GM20431 (cell line): ENCODE measurements around the gene PSTPIP1.

ENCODE experiments used
- in situ Hi-C: fragments of 300-500 bp; cut with MseI, MboI; formaldehyde crosslinking; loops from one replicate; pipeline ENCODE4 v1.15.0; 2020; ENCODE audit warnings: low sequenced_read_pairs; ENCODE audit not compliant: unreplicated experiment

The PSTPIP1 gene

DNA sequence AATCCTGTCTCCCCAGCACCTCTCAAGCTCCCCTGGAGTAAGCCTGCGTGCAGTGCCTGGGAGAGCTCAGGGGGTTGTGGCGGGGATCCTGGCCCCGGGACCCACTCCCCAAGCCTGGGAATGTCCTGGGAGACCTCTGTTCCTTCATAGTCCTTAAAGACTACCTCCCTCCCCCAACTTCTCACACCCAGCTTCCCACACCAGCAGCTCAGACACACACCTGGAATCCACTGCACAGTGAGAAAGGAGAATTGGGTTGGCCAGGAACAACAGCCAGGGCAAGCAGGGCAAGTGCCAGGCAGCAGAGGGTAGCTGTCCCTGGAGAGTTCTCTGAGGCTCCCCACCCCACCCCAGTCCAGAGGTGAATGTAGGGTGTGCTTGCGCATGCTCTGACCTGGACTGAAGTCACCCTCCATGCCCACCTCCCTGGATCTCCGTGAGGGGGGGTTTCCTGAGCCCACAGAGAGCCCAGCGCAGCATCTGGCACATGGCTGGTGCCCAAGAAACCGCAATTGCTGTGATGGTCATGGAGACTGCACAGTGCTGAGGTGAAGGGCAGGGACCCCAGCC, 22.2 kb downstream of the PSTPIP1 start:
- in situ Hi-C loops = no loop called here

DNA sequence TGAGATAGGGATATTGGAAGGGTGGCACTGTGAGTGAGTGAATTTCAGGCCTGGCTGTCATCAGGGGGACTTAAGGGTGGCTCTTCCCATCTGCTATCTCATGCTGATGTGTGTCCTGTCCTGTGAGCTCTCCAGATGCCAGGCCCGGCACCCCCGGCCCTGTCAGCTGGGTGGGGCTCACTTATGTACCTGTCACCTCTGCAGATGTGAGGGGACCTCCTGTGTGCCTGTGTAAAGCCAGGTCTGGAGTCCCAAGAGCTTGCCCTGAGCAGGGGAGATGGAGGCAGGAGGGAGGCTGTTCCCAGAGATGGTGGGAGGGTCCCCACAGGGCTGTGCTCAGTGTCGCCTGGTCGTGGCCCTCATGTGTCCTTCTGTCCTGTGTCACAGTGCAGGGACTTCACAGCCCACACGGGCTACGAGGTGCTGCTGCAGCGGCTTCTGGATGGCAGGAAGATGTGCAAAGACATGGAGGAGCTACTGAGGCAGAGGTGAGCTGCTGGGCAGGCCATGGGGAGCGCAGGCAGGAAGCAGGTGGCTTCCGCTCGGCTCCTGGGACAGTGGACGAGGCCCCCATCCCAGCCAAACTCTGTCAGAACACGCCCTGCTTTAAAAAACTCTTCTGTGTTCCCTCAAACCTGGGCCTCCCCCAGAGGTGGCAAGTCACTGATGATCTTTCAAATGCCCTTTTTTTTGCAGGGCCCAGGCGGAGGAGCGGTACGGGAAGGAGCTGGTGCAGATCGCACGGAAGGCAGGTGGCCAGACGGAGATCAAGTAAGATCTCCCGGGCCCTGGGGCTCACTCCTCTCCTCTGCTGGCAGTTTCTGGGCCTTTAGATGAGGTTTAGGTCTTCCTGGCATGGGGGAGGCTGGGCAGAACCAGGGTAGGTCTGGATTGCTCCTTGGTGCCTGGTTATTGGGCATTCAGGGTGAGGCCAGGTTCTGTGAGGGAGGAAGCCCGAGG, 23.1 kb downstream of the PSTPIP1 start:
- in situ Hi-C loops = no loop called here

DNA sequence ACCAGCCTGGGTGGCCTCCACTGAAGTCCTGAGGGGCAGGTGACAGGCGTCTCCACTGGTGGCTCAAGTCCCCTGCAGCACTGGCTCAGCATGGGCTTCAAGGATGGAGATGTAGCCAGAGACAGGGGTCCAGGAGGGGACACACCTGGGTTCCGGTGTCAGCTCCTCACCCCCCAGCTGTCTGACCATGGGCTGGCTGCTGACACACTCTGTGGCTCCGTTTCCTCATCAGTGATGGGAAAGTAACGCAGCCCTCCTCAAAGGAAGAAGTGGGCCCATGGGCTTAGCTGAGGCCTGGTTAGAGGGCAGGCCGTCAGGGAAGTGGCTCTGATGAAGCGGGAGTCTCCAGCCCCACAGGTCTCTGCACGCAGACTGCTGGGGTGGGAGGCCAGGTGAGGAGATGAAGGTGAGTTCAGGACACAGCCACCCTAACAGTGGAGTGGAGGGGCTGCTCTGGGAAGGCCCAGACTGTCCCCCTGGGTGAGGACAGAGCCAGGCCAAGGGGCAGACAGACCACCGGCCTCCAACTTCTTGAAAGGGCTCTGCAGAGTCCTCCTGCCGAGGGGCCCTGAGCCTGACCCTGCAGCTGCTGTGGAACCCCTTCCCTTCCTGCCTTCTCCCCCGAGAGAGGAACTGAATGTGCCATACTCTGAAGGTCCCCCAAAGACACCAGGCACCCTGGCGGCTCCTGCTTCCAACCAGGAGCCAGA, 24.0 kb downstream of the PSTPIP1 start:
- in situ Hi-C loops = no loop called here

DNA sequence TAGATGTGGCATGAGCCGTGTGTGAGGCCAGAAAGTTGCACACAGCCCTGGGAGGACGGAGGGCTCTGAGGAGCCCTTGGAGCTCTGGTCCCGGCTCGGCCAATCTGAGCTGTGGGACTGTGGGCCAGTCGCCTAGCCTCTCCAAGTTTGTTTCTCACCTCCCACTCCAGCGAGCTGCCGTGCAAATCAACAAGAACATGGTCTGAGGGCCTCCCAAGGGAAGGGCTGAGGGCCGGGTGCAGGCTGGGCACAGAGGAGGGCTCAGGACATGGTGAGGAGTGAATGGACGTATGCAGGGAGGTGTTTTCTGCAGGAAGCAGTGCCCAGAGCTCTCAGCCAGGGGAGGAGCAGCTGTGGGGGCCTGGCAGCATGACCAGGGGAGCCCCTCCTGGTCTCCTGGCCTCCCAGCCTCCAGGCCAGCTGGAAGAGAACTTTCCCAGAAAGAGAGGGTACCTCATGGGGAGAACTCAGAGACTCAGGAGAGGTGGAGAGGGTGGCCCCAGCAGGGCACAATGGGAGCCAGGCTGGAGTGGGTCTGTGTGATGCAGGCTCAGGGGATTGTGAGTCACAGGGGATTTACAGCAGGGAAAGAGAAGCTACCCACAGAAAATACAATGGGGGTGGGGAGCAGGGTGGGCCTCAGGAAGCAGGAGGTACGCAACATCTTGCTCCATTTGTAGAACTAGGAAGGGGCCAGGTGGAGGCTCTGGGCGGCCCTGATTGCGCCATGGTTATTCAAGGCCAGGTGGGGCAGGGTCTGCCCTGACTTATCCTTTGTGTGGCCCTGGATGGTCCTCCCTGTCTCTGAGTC, 24.8 kb downstream of the PSTPIP1 start:
- in situ Hi-C loops = no loop called here

DNA sequence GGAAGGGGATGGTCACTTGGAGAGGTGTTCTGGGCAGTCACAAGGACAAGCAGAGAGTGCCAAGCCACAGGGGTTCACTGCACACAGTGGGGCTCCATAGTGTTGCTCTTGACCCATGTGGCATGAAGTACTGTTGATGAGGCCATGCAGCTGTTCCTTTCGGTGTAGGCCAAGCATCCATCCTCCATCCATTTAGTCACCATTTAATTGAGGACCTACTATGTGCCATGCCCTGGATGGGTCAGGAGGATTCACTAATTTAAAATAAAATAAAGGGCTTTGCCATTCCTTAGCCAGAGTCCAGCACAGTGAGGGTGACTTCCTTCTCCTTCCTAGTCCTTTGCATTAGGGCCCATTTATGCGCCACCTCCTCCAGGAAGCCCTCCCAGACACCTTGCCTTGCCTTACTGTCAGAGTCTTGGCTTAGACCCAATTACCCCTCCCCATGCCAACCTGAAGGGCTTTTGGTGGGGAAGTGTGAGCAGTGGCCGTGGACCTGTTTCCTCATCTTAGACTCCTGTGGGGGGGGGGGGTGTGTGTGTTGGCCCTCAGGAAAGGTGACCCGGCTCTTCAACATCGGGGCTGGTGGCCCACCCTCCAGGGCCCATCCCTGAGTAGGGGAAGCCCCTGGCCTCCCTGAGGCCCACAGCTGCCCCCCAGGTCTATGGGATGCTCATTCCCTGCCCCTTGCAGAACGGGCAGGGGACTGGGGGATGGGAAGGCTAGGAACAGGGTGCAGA, 25.6 kb downstream of the PSTPIP1 start:
- in situ Hi-C loops = no loop called here

DNA sequence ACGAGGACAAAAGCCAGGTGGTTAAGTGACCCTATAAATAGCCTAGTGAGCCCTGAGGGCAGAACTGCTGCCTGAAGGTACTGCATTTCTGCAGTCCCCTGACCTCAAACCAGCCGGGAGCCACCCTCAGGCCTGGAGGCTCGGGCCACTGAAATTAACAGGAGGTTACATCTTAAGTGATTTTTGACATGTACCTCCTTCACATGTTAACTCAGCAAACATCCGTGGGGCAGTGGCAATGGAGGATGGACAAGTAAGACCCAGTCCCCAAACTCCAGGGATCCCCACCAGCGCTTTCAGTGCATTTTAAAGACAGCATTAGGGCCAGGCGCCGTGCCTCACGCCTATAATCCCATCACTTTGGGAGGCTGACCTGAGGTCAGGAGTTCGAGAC, 26.2 kb downstream of the PSTPIP1 start:
- in situ Hi-C loops = no loop called here

DNA sequence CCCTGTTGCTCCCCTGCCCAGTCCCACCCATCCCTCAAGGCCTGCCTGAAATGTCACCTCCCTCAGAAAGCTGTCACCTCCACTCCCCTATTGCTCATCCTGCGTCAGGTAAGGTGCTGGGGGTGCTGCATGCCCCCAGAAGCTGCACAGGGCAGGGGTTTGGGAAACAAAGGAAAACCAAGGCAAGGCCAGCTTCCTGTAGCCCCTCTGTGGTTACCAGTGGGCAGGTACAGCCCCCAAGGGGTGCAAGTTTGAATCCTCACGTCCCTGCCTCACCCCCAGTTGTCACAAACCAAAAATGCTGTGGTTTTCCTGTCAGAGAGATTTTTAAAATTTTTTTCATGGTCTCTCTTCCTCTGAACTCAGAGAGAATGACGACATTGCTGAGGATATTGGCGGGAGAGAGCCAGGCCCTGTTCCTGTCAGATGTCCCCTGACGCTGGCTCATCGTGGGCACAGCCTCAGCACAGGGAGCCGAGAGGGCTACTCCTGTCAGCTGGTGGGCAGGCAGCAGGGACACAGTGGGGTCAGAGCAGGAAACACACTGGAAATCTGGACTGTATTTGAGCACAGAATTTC, 27.0 kb downstream of the PSTPIP1 start:
- in situ Hi-C loops = no loop called here

DNA sequence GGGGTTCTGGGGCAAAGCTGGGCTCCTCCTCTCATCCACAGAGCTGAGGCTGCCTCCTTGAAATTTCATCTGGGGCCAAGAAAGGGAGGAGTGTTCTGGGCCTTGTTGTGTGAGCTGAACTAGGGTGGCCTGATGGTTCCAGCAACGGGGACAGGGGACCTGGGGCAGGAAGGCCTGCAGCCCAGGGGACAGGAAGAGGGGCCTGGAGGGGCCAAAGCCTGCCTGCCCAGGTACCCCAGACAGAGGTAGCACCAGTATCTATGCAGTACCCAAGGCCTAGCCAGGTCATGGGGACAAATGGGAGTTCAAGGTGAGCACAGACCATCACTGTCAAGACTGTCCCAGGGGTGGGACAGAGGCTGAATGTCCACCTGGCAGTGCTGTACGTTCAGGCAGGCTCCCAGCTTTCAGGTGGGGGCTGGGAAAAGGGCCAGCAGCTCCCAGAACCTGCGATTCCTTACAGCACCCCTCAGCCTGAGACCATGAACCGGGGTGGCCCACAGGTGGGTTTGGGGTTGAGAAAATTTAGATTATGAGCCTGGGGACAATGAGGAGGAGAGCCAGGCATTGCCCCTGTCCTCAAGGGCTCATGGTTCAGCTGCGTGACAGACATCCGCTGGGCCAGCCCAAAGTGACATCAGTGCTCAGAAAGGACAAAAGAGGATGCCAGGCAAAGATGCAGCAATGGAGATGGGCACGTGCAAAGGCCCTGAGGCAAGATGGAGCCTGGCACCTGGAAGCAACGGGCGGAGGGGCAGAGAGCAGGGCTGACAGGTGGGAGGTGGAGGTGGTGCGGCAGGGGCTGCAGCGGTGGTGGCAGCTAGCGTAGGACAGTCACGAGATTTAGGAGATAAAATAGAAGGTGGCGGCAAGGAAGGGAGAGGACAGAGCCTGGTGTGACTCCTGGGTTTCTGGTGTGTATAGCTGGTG, 28.0 kb downstream of the PSTPIP1 start:
- in situ Hi-C loops = no loop called here

DNA sequence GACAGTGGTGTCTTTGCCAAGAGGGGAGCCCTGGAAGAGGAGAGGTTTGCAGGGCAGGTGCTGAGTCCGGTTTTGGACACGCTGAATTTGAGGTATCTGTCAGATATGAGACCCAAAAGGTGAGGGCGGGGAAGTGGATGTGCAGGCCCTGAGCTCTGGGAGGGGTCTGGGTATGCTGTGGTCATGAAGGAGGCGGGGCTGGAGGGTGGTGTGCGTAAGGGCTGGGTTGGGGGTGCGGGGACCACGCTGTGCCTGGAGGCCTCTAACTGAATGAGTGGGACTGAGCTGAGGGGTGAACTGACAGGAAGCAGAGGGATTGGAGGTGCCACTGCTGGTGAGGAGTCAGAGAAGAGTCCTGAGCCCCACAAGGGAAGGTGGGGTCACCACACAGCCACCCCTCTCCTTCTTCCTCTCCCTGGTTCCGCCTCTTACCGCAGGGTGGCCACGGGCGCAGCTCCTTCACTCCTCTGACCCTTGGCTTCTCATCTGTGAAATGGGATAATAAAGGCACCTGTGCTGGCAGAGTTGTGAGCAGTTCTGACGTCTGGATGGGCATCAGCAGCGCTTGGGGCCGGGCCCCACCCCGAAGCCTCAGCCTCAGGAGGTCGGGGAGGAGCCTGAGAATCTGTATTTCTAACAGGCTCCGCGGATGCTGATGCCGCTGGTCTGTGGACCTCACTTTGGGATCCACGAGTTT, 28.8 kb downstream of the PSTPIP1 start:
- in situ Hi-C loops = no loop called here

DNA sequence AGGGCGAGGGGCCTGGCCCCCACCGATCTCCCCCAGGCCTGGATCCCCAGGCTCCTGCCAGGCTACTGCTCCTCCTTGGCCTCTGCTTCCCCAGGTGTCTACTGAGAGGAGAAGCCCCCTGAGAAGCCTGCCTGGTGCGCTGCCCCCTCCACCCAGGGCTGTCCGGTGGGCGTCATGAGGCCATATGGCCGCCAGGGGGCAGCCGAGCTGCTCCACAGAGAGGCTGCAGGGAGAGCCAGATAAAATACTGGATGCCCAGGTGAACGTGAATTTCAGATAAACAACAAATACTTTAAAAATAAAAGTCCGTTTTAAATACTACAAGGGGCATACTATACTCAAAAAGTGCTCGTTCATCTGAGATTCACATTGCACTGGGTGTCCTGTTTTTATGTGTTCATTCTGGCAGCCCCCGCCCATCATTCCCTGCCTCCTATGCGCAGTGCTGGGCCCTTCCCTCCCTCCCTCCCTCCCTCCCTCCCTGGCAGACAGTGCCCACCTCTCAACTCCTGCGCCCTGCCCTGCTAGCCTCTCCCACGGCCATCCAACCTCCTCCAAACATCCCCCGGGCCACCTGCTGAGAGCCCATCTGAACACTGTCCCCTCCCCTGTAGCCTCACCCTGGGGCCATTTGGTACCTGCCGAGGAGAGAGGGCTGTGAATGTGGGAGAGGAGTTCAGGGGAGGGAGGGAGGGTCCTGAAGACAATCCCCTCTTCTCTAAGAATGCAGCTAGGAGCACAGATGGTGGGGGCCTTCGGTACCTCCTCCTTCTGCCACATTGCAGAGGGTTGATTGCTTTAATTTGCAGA, 29.6 kb downstream of the PSTPIP1 start:
- in situ Hi-C loops = no loop called here

DNA sequence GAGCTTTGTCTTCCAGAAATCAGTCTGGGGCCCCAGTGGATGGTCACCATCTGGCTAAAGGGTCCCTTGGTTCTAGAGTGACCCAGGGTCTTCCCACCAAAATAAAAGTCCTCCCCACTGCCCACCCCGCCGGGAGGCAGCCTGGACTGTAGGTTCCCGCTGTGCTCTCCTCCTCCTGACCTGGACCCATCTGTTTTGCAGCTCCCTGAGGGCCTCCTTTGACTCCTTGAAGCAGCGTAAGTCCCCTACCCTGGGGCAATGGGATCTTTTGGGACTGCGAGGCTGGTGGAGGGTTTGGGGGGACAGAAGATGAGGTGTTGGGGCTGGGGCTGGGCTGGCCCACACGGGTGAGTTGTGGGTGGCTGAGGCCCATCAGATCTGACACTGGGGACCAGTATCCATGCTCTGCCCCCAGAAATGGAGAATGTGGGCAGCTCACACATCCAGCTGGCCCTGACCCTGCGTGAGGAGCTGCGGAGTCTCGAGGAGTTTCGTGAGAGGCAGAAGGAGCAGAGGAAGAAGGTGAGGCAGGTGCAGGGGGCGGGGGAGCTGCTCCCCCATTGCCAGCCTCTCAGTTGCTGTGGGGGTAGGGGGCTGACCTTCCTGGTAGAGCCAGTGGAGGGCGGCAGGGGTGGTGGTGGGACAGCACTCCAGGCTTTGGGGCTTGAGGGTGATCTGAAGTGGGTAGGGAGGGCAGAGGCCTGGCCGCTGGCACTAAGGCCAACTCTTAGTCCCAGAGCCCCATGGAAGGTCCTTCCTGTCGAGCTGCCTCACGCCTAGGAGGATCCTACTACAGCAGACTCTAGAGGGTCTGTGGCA, 30.4 kb downstream of the PSTPIP1 start:
- in situ Hi-C loops = no loop called here

DNA sequence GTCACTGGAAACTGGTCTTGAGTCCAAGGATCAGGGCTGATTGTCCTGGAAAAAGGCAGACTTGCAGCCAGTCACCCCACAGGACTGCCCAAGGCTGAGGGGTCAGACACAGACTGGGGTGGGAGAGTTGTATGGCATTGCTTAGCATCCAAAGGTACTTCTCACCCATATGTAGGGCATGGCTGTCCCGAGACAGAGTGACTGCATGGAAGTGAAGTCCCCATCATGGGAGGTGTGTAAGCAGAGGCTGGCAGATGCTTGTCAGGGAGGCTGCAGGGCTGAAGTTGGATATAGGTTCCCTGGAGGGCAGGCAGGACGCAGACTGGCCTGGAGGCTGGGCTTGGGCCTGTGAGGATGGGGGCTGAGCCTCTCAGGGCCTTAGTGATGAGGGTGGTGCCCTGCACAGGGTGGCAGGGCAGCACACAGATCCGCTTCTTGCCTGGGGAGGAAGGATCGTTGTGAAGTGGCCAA, 31.1 kb downstream of the PSTPIP1 start:
- in situ Hi-C loops = no loop called here

DNA sequence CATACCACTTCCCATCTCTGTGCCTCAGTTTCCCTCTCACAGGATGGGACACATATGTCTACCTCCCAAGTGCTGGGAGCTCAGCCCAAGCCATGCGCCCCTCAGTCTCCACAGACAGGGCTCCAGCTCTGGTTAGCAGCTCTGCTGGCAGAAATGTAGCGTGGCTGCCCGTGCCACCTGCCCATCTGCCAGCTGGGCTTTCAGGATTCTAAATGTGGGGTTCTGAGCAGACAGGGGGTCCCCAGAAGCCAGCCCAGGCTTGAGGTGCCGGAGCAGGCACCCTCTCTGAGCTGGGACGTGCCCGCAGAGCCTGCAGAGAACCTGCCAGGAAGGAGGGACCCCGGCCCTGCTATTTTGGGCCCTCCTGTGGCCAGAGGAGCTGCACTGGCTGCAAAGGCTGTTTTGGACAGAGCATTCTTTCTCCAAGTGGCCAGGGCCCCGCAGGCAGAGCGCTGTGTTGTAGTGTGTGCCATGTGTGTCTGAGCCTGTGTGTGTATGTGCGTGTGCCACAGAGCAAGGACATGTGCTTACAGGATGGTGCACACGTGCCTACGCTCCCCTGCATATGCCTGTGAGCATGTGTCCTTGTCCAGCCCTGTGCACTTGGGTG, 31.7 kb downstream of the PSTPIP1 start:
- in situ Hi-C loops = no loop called here

DNA sequence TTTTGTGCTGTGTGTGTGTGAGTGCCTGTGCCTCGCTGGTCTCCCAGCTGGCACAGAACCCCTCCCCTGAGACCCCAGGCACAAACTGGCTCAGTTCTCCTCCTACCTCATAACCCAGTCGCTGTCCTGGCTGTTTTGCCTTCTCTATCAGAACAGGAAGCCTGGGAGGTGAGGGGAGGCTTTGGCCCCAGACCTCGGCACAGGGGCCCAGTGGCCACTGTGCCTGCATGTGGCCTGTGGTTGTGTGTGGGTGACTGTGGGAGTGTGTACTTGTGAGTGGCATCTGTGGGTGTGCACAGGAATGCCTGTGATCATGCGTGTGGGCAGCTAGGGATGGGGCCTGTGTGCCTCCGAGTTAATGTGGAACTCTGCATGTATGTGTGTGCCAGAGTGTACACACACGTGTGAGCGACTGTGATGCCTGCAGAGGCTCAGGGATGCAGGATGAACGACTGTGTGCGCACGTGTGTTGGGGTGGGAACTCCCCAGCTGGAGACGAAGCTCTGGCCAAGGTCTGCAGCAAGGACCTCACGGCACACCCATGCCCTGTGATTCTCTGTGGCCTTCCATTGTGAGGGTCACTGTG, 32.3 kb downstream of the PSTPIP1 start:
- in situ Hi-C loops = no loop called here
